Jurkat, Clone E6-1 (cell line): ENCODE measurements around the gene KPNA1.

Experiments
- DNase-seq: peaks from one replicate; pipeline ENCODE4 v3.0.0-alpha.2; 2011; ENCODE audit warnings: low read depth, low spot score
- H3K4me3 ChIP-seq: 2 replicates; pipeline ENCODE4 v1.5.1; 2011; ENCODE audit warnings: mild to moderate bottlenecking, low read length, control low read depth, moderate library complexity

The KPNA1 gene

GRCh38 chr3:122394173-122394572, 120.6 kb downstream of the KPNA1 start:
- H3K4me3 ChIP-seq, result no peak overlapping the region
- no peak for DNase-seq

DNA sequence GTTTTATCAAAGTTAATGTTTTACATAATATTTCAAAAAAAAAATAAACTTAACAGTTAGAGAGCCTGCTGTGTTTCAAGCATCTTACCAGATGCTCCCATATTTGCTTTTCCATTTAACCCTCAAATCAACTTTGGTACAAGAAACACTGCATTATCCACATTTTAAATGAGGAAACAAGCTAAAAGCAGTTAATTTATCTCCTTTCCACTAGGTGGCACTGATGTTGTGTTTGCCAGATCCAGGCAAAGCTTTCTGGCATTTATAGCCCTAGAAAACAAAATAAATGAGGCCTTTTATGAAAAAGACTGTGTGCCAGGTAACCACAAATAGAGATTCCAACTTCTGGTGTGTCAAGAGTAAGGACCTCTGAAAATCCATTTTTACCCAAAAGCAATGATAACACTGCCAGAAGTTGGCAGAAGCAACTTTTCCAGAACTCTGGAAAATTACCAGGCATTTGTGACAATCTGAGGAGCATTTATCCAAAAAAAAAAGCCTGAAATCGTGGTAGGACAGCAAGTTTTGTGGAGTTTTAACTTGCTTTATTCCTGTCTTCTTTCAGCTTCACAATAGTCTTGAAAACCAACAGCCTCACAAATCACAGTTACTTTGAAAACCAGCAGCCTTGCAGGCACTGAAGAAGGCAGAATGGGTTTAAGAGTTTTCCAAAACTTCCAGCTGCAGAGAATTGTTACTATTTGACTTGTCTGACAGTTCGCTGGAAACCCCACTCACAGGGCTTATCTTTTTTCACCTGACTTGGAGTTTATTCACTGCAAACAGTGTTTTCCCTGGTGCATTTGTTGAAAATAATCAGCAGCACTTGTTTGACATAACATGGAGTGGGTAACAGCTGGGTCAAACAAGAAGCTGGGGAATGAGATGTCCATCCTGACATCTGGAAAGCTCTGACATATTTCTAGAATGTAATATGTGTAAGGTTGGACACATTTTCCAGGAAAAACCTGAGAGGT, 121.6 kb downstream of the KPNA1 start:
- peak; percentile 49 for DNase-seq
- no peak overlapping the region for H3K4me3 ChIP-seq

GRCh38 chr3:122391681-122392446, 122.9 kb downstream of the KPNA1 start:
- no peak for DNase-seq

GRCh38 chr3:122390665-122391064, 124.1 kb downstream of the KPNA1 start:
- DNase-seq, result no peak
- no peak overlapping the region for H3K4me3 ChIP-seq

More at GRCh38 chr3:122391681-122392446, 122.9 kb downstream of the KPNA1 start:
- no peak overlapping the region for H3K4me3 ChIP-seq

DNA sequence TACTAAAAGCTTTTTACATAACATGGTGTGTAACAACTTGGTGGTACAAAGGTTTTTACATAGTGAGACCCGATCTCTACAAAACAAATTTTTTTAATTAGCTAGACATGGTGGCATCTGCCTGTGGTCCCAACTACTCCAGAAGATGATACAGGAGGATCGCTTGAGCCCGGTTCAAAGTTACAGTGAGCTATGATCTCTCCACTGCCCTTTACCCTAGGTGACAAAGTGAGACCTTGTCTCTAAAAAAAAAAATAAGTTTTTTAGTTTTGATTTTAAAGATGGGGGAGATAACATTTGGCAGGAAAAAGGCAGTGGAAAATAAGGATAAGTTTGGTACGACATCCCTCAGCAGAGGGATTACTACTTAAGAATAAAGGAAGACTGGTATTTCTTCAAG, 124.8 kb downstream of the KPNA1 start:
- no peak overlapping the region for H3K4me3 ChIP-seq
- no peak for DNase-seq

- no peak overlapping the region for H3K4me3 ChIP-seq
- DNase-seq, result no peak
Measured at GRCh38 chr3:122389197-122389596, 125.5 kb downstream of the KPNA1 start.

- DNase-seq, result no peak
- H3K4me3 ChIP-seq, result no peak overlapping the region
Measured at GRCh38 chr3:122387709-122388108, 127.0 kb downstream of the KPNA1 start.

GRCh38 chr3:122383771-122384697, 130.7 kb downstream of the KPNA1 start, which contains the start of gene FAM162A:
Gene FAM162A, plus strand, starts transcription at chr3:122384182. Its CDS starts 84 bp downstream, at chr3:122384266.
- H3K4me3 ChIP-seq, result peak within 1 kb of the TSS; percentile 67
- DNase-seq, result peak; percentile 88

DNA sequence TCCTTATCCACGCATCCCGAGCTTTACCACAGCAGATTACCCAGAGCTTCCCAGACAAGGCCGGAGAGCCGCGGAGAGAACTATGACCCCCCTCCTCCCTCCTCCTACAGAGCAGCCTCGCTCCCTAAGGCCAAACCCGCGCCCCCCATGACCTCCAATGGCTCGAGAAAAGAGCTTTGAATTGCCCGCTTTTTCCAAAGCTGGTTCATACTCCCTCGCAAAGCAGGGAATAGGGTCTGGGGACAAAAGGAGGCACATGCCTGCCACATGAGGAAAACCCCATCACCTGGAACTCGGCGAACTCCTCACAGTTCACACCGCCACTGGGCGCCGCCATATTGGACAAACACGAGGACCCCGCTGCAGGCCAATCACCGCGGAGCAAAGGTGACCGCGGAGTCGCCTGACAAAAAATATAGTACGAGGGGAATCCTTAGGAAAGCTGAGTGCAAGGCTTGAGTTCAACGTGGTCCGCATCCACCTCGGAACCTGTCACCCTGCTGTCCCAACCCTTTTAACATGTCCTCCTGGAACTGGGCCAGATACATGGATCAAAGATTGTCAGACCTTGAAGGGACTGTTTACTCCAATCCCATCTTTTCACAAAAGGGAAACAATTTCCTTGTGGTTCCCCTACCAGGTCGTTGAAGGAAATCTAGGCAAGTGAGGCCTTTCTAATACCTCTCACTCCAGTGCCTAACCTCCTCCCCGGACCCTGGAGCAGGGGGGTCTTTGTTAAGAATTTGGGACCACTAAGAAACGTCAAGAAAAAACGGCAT, 131.7 kb downstream of the KPNA1 start, which contains the start of gene MIX23:
Gene MIX23, minus strand, starts transcription at position 344 of the 779 bp plus-strand sequence. Its CDS starts 7 bp downstream, at position 337.
- DNase-seq, result peak; percentile 83
- peak within 1 kb of the TSS; percentile 67 for H3K4me3 ChIP-seq

DNA sequence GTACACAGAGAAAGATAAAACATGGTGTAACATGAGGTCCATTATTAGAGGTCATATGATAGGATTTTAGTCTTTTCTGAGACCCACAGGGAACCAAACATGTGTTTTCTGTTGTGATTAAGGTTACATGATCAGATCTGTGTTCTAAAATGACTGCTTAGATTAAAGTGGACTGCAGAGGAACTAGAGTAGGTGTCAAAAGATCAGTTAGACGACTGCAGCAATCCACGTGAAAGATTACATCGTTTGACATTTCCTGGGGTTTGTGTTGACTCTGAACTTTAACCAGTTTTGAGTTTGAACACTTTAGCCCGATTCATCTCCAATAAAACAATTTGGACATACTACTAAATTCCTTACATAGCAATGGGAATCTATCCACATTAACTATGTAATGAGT, 136.8 kb downstream of the KPNA1 start:
- no peak overlapping the region for H3K4me3 ChIP-seq
- DNase-seq, result no peak

GRCh38 chr3:122374034-122374433, 140.7 kb downstream of the KPNA1 start:
- no peak overlapping the region for H3K4me3 ChIP-seq
- DNase-seq, result no peak
